ENCODE results near the gene LONP1. TPM values are rescaled to one million over a fixed set of nuclear protein-coding genes. Genes with fewer than 3 reads are reported as not detected.
"Not testable (repeated sequence)": the region's sequence is repeated elsewhere in the genome, so short reads cannot be mapped to it uniquely, and the experiment has no call there.

LONP1 gene
- total RNA-seq, 1 donor from 2014 or later: 30.7 TPM

- no peak for DNase-seq
Measured at GRCh38 chr19:5692723-5693194, 27.2 kb downstream of the LONP1 start.

GRCh38 chr19:5691822-5692722 lies 27.9 kb downstream of the LONP1 start:
- DNase-seq: no peak

GRCh38 chr19:5690955-5691821 lies 28.8 kb downstream of the LONP1 start:
- DNase-seq: no peak

- peak; percentile 97 for DNase-seq
Measured at GRCh38 chr19:5690125-5690954, 29.6 kb downstream of the LONP1 start, which contains the start of gene RPL36. RPL36 (plus strand) TSS chr19:5690295; CDS start chr19:5690508, 213 bp downstream.

- DNase-seq: not testable (repeated sequence)
Measured at GRCh38 chr19:5688262-5688881, 31.6 kb downstream of the LONP1 start.

- DNase-seq: no peak
Measured at GRCh38 chr19:5687360-5688198, 32.4 kb downstream of the LONP1 start.

- peak; percentile 84 for DNase-seq
Measured at GRCh38 chr19:5686647-5687359, 33.1 kb downstream of the LONP1 start.

- DNase-seq: no peak
Measured at GRCh38 chr19:5686326-5686646, 33.7 kb downstream of the LONP1 start.

- DNase-seq: no peak
Measured at GRCh38 chr19:5684694-5685430, 35.1 kb downstream of the LONP1 start.

- DNase-seq: no peak
Measured at GRCh38 chr19:5683177-5683886, 36.6 kb downstream of the LONP1 start.

- no peak for DNase-seq
Measured at GRCh38 chr19:5682107-5682482, 37.9 kb downstream of the LONP1 start.

- DNase-seq: no peak
Measured at GRCh38 chr19:5681391-5682106, 38.4 kb downstream of the LONP1 start.

- peak; percentile 98 for DNase-seq
Measured at GRCh38 chr19:5680437-5681368, 39.2 kb downstream of the LONP1 start, which contains the start of the genes HSD11B1L and MICOS13. HSD11B1L (plus strand) TSS chr19:5681027; CDS start chr19:5684833, 3,806 bp downstream. MICOS13 (minus strand) TSS chr19:5680516; CDS start chr19:5680486, 30 bp downstream.

GRCh38 chr19:5680084-5680436 lies 39.9 kb downstream of the LONP1 start:
- DNase-seq: no peak

- DNase-seq: no peak
Measured at GRCh38 chr19:5679289-5680083, 40.5 kb downstream of the LONP1 start.
